Sigmoid colon (tissue), 3 donors: ENCODE results near the gene TXLNG.

Source experiments
- CTCF ChIP-seq, 4 experiments: fragments of 450-650 bp in 3 of 4; fragments of 200-600 bp in 1 of 4; IDR thresholded peaks; one replicate each; pipeline ENCODE4 v1.5.1; 2016 to 2019; ENCODE audit warnings: antibody characterized with exemption in 4 of 4, mild to moderate bottlenecking in 3 of 4, moderate library complexity in 2 of 4
- POLR2A ChIP-seq, 2 donors: fragments of 450-650 bp; IDR thresholded peaks; one replicate each; pipeline ENCODE4 v1.6.1; 2016; ENCODE audit warnings: antibody characterized with exemption in 2 of 2, mild to moderate bottlenecking in 2 of 2, moderate library complexity in 2 of 2

- no peak for TF ChIP-seq CTCF (IDR thresholded peaks at IDR 0.05)
- no peak for TF ChIP-seq POLR2A (IDR thresholded peaks at IDR 0.05)
These were observed 2.2 kb downstream of the TXLNG start for GRCh38 chrX:16788477-16788876.
